Occipital lobe (tissue), 2 donors: ENCODE measurements around the gene PCP2. TPM values are rescaled to one million over a fixed set of nuclear protein-coding genes. Genes with fewer than 3 reads are reported as not detected.
"Not testable (repeated sequence)": the region's sequence is repeated elsewhere in the genome, so short reads cannot be mapped to it uniquely, and the experiment has no call there.

Experiments
- DNase-seq: peaks from one replicate; lab custom pipeline; 2025; lab: John Stamatoyannopoulos, UW
- total RNA-seq: library from RNA; depleted of rRNA; stranded (reverse); fragments of >200 nt; gene quantifications from one replicate; pipeline ENCODE4 v1.2.3, GENCODE V29; 2014

PCP2 gene
- total RNA-seq, 1 donor from 2014 or later, result not detected

DNA sequence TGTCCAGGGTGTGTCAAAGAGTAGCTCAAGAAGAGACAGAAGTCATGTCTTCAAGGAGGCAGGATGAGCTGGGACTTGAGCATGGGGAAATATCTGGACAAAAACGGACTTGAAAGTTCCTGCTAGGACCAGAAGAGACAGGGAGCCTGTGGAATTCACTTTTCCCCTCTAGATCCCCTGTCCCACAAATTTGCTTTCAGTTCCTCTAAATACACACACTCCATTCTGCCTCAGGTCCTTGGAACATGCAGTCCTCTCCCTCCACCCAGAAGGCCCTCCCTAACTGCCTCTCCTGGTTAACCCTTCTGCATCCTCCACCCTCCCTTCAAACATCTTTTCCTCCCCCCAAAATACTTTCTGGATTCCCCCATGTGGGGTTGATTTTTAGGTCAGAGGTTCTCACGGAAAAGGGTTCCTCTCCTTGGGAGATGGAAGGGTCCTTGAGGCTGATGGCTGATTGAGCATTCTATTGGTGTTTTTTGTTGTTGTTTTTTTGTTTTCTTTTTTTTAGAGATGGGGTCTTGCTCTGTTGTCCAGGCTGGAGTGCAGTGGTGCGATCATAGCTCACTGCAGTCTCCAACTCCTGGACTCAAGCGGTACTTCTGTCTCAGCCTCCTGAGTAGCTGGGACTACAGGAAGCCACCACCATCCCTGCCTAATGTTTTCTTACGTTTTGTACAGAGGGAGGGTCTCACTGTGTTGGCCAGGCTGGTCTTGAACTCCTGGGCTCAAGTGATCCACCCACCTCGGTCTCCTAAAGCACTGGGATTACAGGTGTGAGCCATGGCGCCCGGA lies 28.4 kb upstream of the PCP2 start:
- no peak for DNase-seq

DNA sequence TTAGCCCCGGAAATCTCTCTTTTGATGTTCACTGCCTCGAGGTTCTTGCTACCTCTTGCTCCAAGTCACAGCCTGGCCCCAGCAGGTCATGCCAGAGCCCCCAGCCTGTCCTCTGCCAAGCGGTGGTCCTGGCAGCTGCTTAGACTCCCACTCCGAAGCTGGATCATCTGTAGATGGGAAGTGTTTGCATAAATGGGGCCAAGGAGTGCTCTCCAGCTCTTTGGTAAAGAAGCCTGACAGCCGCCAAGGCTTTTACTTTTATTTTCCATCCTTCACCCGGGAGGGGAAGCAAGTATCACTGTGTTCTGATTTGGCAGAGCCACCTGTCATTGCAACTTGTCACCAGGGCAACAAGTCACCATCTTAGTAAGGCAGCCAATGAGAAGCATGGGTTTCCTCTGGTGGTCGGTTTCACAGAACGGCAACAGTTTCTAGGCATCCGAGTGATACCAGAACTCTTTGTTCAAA lies 24.7 kb upstream of the PCP2 start:
- peak; percentile 7 for DNase-seq

DNA sequence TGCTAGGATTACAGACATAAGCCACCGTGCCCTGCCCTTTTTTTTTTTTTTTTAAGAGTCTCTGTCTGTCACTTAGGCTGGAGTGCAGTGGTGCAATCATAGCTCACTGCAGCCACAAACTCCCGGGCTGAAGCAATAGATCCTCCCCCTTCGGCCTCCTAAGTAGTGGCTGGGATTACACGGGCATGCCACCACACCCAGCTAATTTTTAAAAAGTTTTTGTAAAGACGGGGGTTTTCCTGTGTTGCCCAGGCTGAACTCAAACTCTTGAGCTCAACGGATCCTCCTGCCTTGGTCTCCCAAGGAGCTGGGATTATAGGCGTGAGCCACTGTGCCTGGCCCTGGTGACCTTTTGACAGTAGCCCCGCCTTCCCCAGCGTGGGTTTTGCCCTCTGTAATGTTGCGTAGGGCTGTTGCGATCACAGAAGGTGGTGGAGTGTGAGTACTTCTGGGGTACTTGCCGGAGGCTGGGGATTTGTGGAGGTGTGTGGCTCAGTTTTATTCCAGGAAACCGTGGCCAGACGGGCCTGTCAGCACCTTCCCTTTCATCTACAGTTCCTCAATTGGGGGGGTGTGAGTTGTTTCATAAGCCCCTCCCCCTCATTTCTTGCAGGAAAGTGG lies 23.7 kb upstream of the PCP2 start:
- no peak for DNase-seq

DNA sequence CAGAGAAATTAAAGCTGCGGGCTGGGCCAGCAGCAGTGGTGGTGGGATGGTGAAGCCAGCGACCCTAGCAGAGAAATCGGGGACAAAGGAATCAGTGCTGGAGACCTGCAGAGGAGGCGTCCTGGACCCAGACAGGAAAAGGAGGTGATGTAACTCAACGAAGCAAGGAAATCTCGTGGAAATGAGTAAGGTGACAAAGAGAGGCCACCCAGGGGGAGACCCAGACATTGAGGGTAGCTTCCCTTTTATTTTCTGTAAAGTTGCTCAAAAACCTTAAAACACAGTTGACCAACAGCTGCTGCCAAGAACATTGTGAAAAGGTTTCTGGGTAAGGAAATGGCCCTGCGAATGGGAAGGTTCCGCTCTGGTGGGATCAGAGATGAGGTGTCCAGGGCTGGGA lies 22.1 kb upstream of the PCP2 start:
- DNase-seq, result no peak

DNA sequence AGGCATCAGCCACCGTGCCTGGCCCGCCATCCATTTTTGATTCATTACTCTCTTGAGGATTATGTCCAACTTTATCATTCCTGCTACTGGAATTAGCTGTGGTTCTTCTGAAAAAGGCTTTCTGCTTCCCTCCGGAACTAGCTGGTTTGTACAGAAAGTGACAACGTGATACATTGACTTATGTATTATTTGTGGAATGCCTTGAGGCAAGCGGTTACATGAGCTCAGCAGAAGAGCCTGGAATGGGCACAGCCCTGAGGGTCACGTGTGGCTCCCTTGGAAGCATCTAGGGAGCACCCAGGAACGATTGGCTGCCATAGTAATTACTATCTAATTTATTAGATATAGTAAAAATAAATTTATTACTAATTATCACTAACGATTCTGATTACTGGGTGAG lies 20.9 kb upstream of the PCP2 start:
- no peak for DNase-seq

DNA sequence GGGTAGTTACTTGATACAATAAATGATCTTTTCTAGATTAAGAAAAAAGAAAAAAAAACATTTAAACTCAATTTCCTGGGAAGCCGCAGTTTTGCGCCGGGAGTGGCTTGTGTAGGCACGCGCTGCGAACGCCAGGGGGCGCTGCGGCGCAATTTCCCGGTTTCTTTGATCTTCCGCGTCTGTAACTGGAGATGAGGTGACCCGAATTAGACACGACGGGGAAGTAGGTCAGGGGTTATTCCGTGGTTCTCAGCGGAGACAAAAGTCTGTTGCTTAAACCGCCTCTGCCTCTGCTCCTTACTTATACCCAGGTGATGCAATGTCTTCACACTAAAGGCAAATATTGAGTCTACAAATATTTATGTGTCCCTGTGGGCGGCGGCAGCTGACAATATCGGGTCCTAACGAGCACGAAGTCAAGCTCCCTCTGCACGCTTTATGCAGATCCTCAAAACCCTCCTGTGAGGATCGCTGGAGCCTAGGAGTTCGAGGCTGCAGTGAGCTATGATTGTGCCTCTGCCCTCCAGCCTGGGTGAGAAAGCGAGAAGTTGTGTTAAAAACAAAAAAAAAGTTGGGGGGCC lies 18.6 kb upstream of the PCP2 start:
- peak; percentile 59 for DNase-seq

DNA sequence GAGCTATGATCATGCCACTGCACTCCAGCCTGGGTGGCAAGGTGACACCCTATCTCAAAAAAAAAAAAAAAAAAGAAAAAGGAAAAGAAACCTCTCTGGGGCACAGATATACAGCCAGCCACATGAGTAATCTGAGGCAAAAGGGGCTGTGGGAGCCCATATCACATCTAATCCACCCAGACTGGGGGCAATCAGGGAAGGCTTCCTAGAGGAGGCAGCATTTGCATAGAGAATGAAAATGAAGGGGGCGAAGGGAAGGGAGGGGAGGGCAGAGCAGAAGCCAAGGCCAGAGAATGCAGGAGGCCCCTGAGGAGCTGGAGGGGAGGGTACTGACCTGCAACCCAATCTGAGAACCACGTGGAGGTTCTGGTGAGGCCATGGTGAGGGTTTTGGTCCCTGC lies 16.6 kb upstream of the PCP2 start:
- no peak for DNase-seq

DNA sequence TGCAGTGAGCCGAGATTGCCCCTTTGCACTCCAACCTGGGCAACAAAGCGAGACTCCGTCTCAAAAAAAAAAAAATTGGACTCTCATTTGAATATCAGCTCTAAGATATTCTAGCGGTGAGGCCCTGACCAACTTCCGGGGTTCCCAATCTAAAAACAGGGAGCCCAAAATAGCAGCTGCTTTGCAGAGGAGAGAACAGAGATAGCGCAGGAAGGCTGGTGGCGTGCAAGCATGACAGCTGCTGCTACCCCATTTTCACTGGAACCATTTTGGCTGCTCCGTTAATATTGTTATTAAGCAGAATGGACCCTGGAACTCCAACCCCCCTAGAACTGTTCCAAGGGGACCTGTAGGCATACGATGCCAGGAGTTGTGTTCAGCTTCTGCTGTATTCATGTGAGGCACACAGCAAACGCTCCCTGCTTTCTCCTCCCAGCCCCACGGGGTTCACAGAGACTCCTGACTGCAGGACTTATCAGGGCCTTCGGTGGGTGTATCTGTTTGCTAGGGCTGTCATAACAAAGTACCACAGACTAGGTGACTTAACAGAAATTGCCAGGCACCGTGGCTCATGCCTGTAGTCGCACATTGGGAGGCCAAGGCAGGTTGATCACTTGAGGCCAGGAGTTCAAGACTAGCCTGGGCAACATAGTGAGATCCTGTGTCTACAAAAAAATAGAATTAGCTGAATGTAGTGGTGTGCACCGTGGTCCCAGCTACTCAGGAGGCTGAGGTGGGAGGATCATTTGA lies 14.9 kb upstream of the PCP2 start:
- no peak for DNase-seq

DNA sequence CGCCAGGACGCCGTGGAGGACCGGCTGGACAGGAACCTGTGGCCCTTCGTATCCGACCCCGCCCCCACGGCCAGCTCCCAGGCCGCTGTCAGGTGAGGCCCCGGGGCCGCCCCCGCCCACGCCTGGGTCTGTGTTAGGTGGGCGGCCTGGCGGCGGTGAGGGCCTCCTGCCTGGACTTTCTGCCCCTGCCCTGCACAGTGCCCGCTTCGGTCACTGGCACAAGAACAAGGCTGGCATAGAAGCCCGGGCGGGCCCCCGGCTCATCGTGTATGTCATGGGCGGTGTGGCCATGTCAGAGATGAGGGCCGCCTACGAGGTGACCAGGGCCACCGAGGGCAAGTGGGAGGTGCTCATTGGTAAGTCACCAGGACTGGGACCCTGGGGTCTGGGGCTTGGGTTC lies 13.6 kb upstream of the PCP2 start:
- no peak for DNase-seq

DNA sequence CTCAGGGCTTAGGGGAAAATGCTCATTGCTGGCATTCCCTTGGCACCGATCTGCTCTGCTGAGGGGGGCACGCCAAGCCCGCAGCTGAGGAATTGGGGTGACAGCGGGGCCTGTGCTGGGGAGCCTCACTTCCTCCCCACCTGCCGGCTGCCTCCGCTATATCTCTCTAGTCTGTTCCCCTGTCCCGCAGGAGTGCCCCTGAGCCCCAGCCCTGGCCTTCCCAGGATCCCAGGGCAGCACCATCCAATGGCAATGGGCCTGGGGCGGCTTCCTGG lies 12.8 kb upstream of the PCP2 start:
- DNase-seq, result no peak

DNA sequence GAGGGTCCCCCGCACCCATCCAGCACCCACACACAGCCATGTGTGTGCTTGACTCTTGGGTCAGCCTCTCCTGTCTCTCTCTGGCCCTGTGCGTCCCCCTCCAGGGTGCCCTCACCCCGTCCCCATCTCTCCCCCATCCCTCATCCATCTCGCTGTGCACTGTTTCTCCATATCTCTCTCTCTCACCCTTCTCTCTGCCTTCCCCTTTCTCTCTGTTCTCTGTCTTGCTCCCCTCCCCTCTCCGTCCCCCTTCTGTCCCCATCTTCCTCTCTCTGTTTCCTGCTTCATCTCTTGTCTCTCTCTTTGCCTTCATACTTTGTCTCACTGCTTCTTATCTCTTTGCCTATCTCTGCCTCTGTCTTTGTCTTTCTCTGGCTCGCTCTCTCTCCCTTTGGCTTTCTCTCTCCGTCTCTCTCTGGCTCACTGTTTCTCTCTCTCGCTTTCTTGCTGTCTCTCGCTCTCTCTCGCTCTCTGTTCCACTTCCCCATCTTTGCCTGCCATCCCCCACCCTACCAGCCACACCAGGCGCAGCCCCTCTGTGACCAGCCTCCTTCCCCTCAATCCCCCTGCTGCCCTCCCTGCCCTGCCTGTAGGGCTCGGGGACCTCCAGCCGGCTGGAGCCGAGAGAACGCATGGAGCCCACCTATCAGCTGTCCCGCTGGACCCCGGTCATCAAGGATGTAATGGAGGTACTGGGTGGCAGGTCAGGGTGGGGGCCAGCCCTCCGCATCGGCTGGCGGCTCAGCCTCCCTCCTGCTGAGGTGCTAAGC lies 12.3 kb upstream of the PCP2 start:
- no peak for DNase-seq

DNA sequence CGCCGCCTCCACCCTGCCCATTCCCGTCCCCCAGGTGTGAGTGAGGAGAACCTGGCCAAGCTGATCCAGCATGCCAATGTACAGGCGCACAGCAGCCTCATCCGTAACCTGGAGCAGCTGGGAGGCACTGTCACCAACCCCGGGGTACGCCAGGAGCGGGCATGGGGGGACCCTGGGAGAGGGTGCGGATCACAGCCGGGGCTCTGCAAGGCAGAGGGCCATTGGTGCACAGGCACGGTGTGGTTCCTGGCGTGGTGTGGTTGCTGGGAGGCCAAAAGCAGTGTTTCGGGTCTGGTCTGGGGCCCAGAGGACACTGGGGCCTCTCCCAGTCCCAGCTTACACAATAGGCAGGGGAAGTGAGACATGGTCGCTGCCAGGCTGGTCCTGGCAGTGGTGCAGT lies 11.6 kb upstream of the PCP2 start:
- no peak for DNase-seq

DNA sequence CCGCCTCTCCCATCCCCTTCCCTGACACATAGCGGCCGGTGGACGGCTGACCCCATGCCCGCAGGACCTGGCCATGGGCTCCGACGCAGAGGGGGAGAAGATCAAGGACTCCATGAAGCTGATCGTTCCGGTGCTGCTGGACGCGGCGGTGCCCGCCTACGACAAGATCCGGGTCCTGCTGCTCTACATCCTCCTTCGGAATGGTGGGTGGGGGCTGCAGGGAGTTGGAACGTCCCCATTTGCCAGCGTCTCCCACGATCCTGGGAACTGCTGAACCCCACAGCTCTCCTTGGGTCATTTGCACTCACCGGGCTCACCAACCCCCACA lies 11.0 kb upstream of the PCP2 start:
- DNase-seq, result no peak

DNA sequence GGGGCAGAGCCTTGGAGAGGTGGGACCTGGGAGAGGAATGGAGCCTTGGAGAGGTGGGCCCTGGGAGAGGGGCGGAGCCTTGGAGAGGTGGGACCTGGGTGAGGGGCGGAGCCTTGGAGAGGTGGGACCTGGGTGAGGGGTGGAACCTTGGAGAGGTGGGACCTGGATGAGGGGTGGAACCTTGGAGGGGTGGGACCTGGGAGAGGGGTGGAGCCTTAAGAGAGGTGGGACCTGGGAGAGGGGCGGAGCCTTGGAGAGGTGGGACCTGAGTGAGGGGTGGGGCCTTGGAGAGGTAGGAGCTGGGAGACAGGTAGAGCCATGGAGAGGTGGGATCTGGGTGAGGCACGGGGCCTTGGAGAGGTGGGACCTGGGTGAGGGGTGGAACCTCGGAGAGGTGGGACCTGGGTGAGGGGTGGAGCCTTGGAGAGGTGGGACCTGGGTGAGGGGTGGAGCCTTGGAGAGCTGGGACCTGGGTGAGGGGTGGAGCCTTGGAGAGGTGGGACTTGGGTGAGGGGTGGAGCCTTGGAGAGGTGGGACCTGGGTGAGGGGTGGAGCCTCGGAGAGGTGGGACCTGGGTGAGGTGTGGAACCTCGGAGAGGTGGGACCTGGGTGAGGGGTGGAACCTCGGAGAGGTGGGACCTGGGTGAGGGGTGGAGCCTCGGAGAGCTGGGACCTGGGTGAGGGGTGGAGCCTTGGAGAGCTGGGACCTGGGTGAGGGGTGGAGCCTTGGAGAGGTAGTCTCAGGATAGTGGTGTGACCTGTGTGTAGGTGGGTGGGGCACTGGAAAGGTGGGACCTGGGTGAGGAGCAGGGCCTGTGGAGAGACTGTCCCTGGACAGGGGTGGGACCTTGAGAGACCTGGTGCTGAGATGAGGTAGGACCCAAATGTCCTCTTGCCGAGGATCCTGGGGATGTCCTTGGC lies 10.4 kb upstream of the PCP2 start:
- DNase-seq, result not testable (repeated sequence)

DNA sequence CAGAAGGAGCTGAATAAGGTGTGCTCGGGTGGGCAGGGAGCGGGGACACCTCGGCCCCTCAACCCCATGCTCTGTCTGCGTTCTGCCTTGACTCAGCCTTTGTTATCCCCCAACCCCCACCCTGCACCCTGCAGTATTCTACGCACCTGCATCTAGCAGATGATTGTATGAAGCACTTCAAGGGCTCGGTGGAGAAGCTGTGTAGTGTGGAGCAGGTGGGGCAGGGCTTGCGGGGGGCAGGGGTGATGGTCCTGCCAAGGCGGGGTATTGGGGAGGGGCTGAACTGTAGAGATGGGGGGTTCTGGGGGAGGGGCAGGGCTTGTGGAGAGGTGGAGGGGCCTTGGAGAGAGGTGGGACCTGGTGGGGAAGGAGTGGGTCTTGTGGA lies 9.5 kb upstream of the PCP2 start:
- no peak for DNase-seq

DNA sequence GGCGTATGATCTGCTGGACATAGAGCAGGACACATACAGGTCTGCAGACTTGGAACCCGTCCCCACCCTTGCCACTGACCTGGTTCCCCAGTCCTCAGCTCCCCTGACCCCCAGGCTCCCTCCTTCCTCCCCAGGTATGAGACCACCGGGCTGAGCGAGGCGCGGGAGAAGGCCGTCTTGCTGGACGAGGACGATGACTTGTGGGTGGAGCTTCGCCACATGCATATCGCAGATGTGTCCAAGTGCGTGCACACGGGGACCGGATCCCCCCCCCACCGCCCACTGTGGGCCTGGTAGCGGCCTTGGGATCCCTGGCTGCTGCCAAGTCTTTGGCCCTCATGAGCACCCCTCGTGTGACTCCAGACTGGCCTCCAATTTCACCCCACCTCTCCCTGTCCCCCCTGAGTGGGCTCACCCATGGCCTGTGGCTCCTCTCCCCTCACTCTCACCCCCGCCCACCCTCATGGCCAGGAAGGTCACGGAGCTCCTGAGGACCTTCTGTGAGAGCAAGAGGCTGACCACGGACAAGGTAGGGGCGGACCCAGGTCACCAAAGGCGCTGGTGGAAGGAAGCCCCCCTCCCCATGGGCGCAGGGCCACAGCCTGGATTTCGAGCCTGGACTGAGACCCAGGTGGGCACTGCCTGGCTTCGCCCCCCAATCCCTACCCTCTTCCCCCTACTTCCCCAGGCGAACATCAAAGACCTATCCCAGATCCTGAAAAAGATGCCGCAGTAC lies 8.9 kb upstream of the PCP2 start:
- DNase-seq, result no peak

DNA sequence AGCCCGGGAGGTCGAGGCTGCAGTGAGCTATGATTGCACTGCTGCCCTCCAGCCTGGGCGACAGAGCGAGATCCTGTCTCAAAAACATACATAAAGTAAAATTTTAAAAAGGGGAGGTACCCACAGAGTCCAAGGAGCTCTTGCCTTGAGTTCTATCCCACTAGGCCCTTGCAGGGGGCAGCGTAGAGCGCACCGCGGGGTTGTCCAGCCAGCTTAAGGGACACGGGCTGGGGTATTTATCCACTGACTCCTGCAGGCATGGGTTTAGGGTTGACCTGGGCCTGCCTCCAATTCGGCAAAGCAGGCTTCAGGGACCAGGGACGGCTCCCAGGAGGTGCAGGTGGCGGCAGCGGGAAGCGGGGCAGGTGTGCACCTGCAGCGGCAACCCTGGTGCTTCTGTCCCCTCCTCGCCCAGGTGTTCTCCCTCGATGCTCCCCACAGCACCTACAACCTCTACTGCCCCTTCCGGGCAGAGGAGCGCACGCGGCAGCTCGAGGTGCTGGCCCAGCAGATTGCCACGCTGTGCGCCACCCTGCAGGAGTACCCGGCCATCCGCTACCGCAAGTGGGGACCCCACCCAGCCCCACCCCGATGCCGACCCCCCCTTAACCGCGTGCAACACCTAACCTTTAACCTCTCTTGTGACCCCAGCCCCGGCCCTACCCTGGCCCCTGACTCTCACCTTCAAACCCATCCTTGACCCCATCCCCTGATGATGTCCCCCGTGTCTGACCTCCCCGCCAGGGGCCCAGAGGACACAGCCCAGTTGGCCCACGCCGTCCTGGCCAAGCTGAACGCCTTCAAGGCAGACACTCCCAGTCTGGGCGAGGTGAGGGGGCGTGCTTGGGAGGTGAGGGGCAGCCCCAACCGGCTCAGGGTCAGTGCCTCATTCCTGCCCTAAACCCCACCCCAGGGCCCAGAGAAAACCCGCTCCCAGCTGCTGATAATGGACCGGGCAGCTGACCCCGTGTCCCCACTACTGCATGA lies 8.1 kb upstream of the PCP2 start:
- DNase-seq, result no peak

DNA sequence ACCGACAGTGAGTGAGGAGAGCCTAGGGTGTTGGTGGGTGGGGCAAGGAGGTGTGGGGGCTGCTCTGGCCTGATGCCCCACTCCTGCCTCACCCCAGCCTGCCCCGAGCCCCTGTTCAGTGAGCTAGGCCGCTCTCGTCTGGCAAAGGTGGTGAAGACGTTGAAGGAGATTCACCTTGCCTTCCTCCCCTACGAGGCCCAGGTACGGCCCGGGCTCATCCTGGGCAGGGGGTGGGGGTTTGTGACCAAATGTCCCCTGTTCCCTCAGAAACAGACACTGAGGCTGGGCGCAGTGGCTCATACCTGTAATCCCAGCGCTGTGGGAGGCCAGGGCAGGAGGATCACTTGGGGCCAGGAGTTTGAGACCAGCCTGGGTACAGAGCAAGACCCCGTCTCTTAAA lies 7.3 kb upstream of the PCP2 start:
- no peak for DNase-seq

DNA sequence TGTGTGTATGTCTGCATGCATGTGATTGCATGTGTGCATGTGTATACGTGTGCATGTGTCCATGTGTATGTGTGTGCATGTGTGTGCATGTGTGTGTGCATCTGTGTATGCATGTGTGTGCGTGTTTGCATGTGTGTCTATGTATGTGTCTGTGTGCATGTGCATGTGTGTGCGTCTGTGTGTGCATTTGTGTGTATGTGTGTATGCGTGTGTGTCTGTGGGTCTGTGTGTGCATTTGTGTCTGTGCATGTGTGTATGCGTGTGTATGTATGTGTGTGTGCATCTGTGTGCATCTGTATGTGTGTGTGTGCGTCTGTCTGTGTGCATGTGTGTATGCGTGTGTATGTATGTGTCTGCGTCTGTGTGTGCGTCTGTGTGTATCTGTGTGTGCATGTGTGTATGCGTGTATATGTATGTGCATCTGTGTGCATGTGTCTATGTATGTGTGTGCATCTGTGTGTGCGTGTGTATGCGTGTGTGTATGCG lies 6.4 kb upstream of the PCP2 start:
- no peak for DNase-seq
